Tibial nerve (tissue), 4 donors: ENCODE measurements around the gene GRK2.

ENCODE experiments used
- CTCF ChIP-seq, 5 experiments: fragments of 200-600 bp in 3 of 5; fragments of 450-650 bp in 2 of 5; sonication (generic) in 3 of 5; IDR thresholded peaks; one replicate each; pipeline ENCODE4 v1.5.1; 2016 to 2019; ENCODE audit warnings: antibody characterized with exemption in 5 of 5, mild to moderate bottlenecking in 3 of 5, moderate library complexity in 2 of 5
- EP300 ChIP-seq, 2 donors: sonication (generic); formaldehyde crosslinking; IDR thresholded peaks; one replicate each; pipeline ENCODE4 v1.6.1; 2017; ENCODE audit warnings: antibody characterized with exemption in 2 of 2, mild to moderate bottlenecking in 1 of 2
- POLR2A ChIP-seq, 2 donors: fragments of 450-650 bp; IDR thresholded peaks; one replicate each; pipeline ENCODE4 v1.6.1; 2017; ENCODE audit warnings: antibody characterized with exemption in 2 of 2, mild to moderate bottlenecking in 2 of 2, moderate library complexity in 2 of 2

- TF ChIP-seq EP300 (IDR thresholded peaks at IDR 0.05) (no peak), CTCF (IDR thresholded peaks at IDR 0.05) (no peak), POLR2A (IDR thresholded peaks at IDR 0.05) (no peak)
Observed at GRCh38 chr11:67299471-67300191, 33.4 kb downstream of the GRK2 start.
